Measurements from ENCODE around the gene DPP7.

- TF ChIP-seq CTCF (IDR thresholded peaks at IDR 0.05; ENCODE audit: low read depth, low read length), result no peak
- TF ChIP-seq EZH2phosphoT487 (IDR thresholded peaks at IDR 0.05; ENCODE audit: low read depth), result no peak
Observed at GRCh38 chr9:137064880-137065164, 49.7 kb downstream of the DPP7 start.
